A172 (cell line): ENCODE results near the gene PDC. TPM values are rescaled to one million over a fixed set of nuclear protein-coding genes. Genes with fewer than 3 reads are reported as not detected.
A peak's percentile ranks its signal among the peaks of the same experiment; 100 is the strongest.
"Not testable (repeated sequence)": the region's sequence is repeated elsewhere in the genome, so short reads cannot be mapped to it uniquely, and the experiment has no call there.

Experiments used
- DNase-seq: peaks from one replicate; pipeline ENCODE4 v3.0.0-alpha.2; 2015; ENCODE audit warnings: low spot score
- total RNA-seq: library from RNA; depleted of rRNA; stranded (reverse); fragments of >200 nt; shearing (Covaris generic); gene quantifications from 2 replicates; pipeline ENCODE4 v1.2.3, GENCODE V29; 2014

Gene PDC
- total RNA-seq, 1 experiment from 2014 or later, result not detected

GRCh38 chr1:186465946-186466345, 5.0 kb upstream of the PDC start:
- DNase-seq, result no peak

- not testable (repeated sequence) for DNase-seq
These were observed 4.6 kb upstream of the PDC start for GRCh38 chr1:186465491-186465890.

GRCh38 chr1:186463926-186464325, 3.0 kb upstream of the PDC start:
- DNase-seq, result no peak

GRCh38 chr1:186463511-186463910, 2.6 kb upstream of the PDC start:
- DNase-seq, result no peak

- DNase-seq, result not testable (repeated sequence)
These were observed 1.8 kb downstream of the PDC start for GRCh38 chr1:186459161-186459560.

- no peak for DNase-seq
These were observed 4.1 kb downstream of the PDC start for GRCh38 chr1:186456729-186457255.

- no peak for DNase-seq
These were observed 5.9 kb downstream of the PDC start for GRCh38 chr1:186454981-186455380.

GRCh38 chr1:186446152-186446551, 14.8 kb downstream of the PDC start:
- no peak for DNase-seq

GRCh38 chr1:186443638-186444037, 17.3 kb downstream of the PDC start:
- DNase-seq, result no peak

- peak; percentile 81 for DNase-seq
These were observed 18.1 kb downstream of the PDC start for GRCh38 chr1:186442651-186443375.

- peak; percentile 39 for DNase-seq
These were observed 20.3 kb downstream of the PDC start for GRCh38 chr1:186440584-186440983.

- no peak for DNase-seq
These were observed 22.3 kb downstream of the PDC start for GRCh38 chr1:186438567-186438966.

GRCh38 chr1:186435336-186435735, 25.6 kb downstream of the PDC start:
- DNase-seq, result peak; percentile 10

GRCh38 chr1:186429017-186429416, 31.9 kb downstream of the PDC start:
- DNase-seq, result no peak

GRCh38 chr1:186426118-186426517, 34.8 kb downstream of the PDC start:
- no peak for DNase-seq

- DNase-seq, result no peak
These were observed 36.4 kb downstream of the PDC start for GRCh38 chr1:186424539-186424938.

GRCh38 chr1:186421446-186421845, 39.5 kb downstream of the PDC start:
- no peak for DNase-seq

GRCh38 chr1:186420923-186421322, 40.0 kb downstream of the PDC start:
- DNase-seq, result no peak

GRCh38 chr1:186420311-186420710, 40.6 kb downstream of the PDC start:
- no peak for DNase-seq

GRCh38 chr1:186418503-186418902, 42.4 kb downstream of the PDC start:
- DNase-seq, result no peak

GRCh38 chr1:186413319-186413718, 47.6 kb downstream of the PDC start:
- no peak for DNase-seq

- DNase-seq, result no peak
These were observed 51.8 kb downstream of the PDC start for GRCh38 chr1:186409091-186409490.

GRCh38 chr1:186404454-186405051, 56.4 kb downstream of the PDC start:
- DNase-seq, result peak; percentile 66
